Stomach (tissue), 19 donors: ENCODE data around the gene CWC22. TPM values are rescaled to one million over a fixed set of nuclear protein-coding genes. Genes with fewer than 3 reads are reported as not detected.
"Not testable (repeated sequence)": the region's sequence is repeated elsewhere in the genome, so short reads cannot be mapped to it uniquely, and the experiment has no call there.

Experiments used
- DNase-seq, 2 donors: peaks; one replicate each; pipeline versions ENCODE4 v3.0.0 to v3.0.0-alpha.2; 2013 to 2019
- H3K27ac ChIP-seq, 5 donors: fragments of 200-600 bp in 4 of 5; sonication (generic) in 4 of 5; one replicate each; pipeline ENCODE4 v1.5.1; 2013 to 2019; ENCODE audit warnings: mild to moderate bottlenecking in 1 of 5, moderate library complexity in 1 of 5
- H3K27me3 ChIP-seq, 3 donors: fragments of 200-600 bp; sonication (generic); one replicate each; pipeline ENCODE4 v1.5.1; 2017 to 2019; ENCODE audit warnings: mixed run types in 1 of 3
- H3K36me3 ChIP-seq, 4 donors: fragments of 200-600 bp; sonication (generic); 1 replicate in 3 of 4; 2 replicates in 1 of 4; pipeline ENCODE4 v1.5.1; 2016 to 2019
- H3K4me1 ChIP-seq, 4 donors: fragments of 200-600 bp; sonication (generic); one replicate each; pipeline ENCODE4 v1.5.1; 2016 to 2019
- H3K4me3 ChIP-seq, 4 donors: fragments of 200-600 bp; sonication (generic) in 3 of 4; one replicate each; pipeline ENCODE4 v1.5.1; 2016 to 2019; ENCODE audit warnings: mild to moderate bottlenecking in 1 of 4
- H3K9me3 ChIP-seq, 4 donors: fragments of 200-600 bp; sonication (generic); one replicate each; pipeline ENCODE4 v1.5.1; 2016 to 2019
- EP300 ChIP-seq: sonication (generic); formaldehyde crosslinking; IDR thresholded peaks from one replicate; pipeline ENCODE4 v1.6.1; 2017; ENCODE audit warnings: antibody characterized with exemption
- POLR2A ChIP-seq, 4 donors: fragments of 450-650 bp; IDR thresholded peaks; one replicate each; pipeline ENCODE4 v1.6.1; 2016; ENCODE audit warnings: antibody characterized with exemption in 4 of 4, control low read depth in 2 of 4, mild to moderate bottlenecking in 1 of 4, moderate library complexity in 1 of 4
- POLR2AphosphoS5 ChIP-seq, 3 donors: sonication (generic); formaldehyde crosslinking; IDR thresholded peaks; one replicate each; pipeline ENCODE4 v1.6.1; 2016; ENCODE audit warnings: antibody characterized with exemption in 3 of 3
- WGBS, 5 donors: extraction: QIAGEN DNeasy Blood & Tissue Kit in 3 of 5; methylation state at CpG; one replicate each; pipeline versions ENCODE4 v1.1.5 to v1.1.7; 2013 to 2018; 5-methylcytosine and 5-hydroxymethylcytosine counted together
- intact Hi-C: fragments of 100-400 bp; cut with DNase I; formaldehyde crosslinking; loops from one replicate; pipeline ENCODE4 v1.15.1; 2023; ENCODE audit warnings: low total_unique reads
- long read RNA-seq, 10 donors: transcript quantifications; one replicate each; lab custom pipeline, GENCODE V29; 2026
- polyA plus RNA-seq, 3 donors: library from polyadenylated mRNA; stranded (reverse); fragments of 200-250 nt; gene quantifications; one replicate each; pipeline ENCODE4 v1.2.3, GENCODE V29; 2013
- total RNA-seq, 5 donors: library from RNA; depleted of rRNA; stranded (reverse); fragments of >200 nt; gene quantifications; one replicate each; pipeline versions ENCODE4 v1.1.0 to v1.2.3, GENCODE V29; 2014 to 2016
- TF ChIP-seq, protein P1 (sequence below), 7 experiments: fragments of 450-650 bp in 4 of 7; fragments of 200-600 bp in 3 of 7; sonication (generic) in 3 of 7; IDR thresholded peaks; one replicate each; pipeline ENCODE4 v1.5.1; 2016 to 2019; ENCODE audit warnings: antibody characterized with exemption in 7 of 7, control low read depth in 2 of 7, mild to moderate bottlenecking in 1 of 7
- donor health status: healthy with polysubstance abuse.
- donor health status: Bipolar disorder and iron deficiency.
- donor health status: healthy.

The CWC22 gene
- total RNA-seq (10 to 100 TPM in 3 of 5 donors, 1 to 10 TPM in 2; 2.9 to 24.0 (median 17.0) TPM), polyA plus RNA-seq (10 to 100 TPM in 1 of 3 donors, 1 to 10 TPM in 2; 6.5 to 14.8 (median 8.2) TPM)
- long read RNA-seq, donor 1, partial matches to known transcripts: 13 of 15 reads
- long read RNA-seq, donor 1, other reads (novel, unspliced or antisense): 0 of 15 reads
- long read RNA-seq, donor 2, partial matches to known transcripts: 11 of 12 reads
- long read RNA-seq, donor 2, other reads (novel, unspliced or antisense): 0 of 12 reads
- long read RNA-seq, donor 3, partial matches to known transcripts: 8 of 8 reads
- long read RNA-seq, donor 3, other reads (novel, unspliced or antisense): 0 of 8 reads
- long read RNA-seq, donor 4: 0 reads
- long read RNA-seq, donor 5, partial matches to known transcripts: 6 of 6 reads
- long read RNA-seq, donor 5, other reads (novel, unspliced or antisense): 0 of 6 reads
- long read RNA-seq, donor 6: 0 reads
- long read RNA-seq, donor 7, partial matches to known transcripts: 8 of 9 reads
- long read RNA-seq, donor 7, other reads (novel, unspliced or antisense): 0 of 9 reads
- long read RNA-seq, donor 8, partial matches to known transcripts: 6 of 6 reads
- long read RNA-seq, donor 8, other reads (novel, unspliced or antisense): 0 of 6 reads
- long read RNA-seq, donor 9, partial matches to known transcripts: 9 of 9 reads
- long read RNA-seq, donor 9, other reads (novel, unspliced or antisense): 0 of 9 reads
- long read RNA-seq, donor 10, partial matches to known transcripts: 0 of 1 reads
- long read RNA-seq, donor 10, other reads (novel, unspliced or antisense): 0 of 1 reads

- Histone ChIP-seq H3K4me3 (peak within 1 kb of the TSS; percentile 71 to 97 (median 90)), H3K4me1 (peaks cover 7 to 48% (median 30%) of the 10 kb centered on the region in 4 donors), H3K27me3 (no peaks in the 10 kb centered on the region), H3K36me3 (no peaks in the 10 kb centered on the region), H3K9me3 (no peaks in the 10 kb centered on the region), H3K27ac (peak within 1 kb of the TSS; percentile 65 to 97 (median 95))
- intact Hi-C loops: no loop called here
- TF ChIP-seq POLR2A (IDR thresholded peaks at IDR 0.05) (no peak), POLR2AphosphoS5 (IDR thresholded peaks at IDR 0.05) (peak; percentile 72 to 80 (median 77))
- peak; percentile 85 to 97 for DNase-seq
- WGBS, 5 donors: 0 to 1% (median 0%) methylated on average over 37 to 46 of the region's 46 CpGs
Observed at GRCh38 chr2:180006781-180007579, at the start of gene CWC22. Gene CWC22, minus strand, starts transcription at chr2:180007297. Its CDS starts 13,956 bp downstream, at chr2:179993341.

GRCh38 chr2:180056367-180057118 lies 49.4 kb upstream of the CWC22 start:
- no peak for DNase-seq
- no peak overlapping the region for H3K4me3 ChIP-seq
- WGBS, 5 donors: 52 to 67% (median 58%) methylated on average over 15 of the region's 15 CpGs
- TF ChIP-seq POLR2A (IDR thresholded peaks at IDR 0.05): no peak
- no peak for TF ChIP-seq POLR2AphosphoS5 (IDR thresholded peaks at IDR 0.05)
- TF ChIP-seq, protein P1, sequence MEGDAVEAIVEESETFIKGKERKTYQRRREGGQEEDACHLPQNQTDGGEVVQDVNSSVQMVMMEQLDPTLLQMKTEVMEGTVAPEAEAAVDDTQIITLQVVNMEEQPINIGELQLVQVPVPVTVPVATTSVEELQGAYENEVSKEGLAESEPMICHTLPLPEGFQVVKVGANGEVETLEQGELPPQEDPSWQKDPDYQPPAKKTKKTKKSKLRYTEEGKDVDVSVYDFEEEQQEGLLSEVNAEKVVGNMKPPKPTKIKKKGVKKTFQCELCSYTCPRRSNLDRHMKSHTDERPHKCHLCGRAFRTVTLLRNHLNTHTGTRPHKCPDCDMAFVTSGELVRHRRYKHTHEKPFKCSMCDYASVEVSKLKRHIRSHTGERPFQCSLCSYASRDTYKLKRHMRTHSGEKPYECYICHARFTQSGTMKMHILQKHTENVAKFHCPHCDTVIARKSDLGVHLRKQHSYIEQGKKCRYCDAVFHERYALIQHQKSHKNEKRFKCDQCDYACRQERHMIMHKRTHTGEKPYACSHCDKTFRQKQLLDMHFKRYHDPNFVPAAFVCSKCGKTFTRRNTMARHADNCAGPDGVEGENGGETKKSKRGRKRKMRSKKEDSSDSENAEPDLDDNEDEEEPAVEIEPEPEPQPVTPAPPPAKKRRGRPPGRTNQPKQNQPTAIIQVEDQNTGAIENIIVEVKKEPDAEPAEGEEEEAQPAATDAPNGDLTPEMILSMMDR (IDR thresholded peaks at IDR 0.05): no peak
- no peak for TF ChIP-seq EP300
- no peaks in the 10 kb centered on the region for H3K36me3 ChIP-seq
- H3K27ac ChIP-seq: no peak overlapping the region
- intact Hi-C loops: no loop called here
- no peaks in the 10 kb centered on the region for H3K4me1 ChIP-seq
- no peaks in the 10 kb centered on the region for H3K27me3 ChIP-seq
- H3K9me3 ChIP-seq: no peaks in the 10 kb centered on the region

DNA sequence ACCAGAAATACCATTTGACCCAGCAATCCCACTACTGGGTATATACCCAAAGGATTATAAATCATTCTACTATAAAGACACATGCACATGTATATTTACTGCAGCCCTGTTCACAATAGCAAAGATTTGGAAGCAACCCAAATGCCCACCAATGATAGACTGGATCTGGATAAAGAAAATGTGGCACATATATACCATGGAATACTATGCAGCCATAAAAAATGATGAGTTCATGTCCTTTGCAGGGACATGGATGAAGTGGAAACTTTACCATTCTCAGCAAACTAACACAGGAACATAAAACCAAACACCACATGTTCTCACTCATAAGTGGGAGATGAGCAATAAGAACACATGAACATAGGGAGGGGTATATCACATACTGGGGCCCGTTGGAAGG lies 47.5 kb upstream of the CWC22 start:
- H3K27ac ChIP-seq, H3K36me3 ChIP-seq, H3K27me3 ChIP-seq, H3K4me3 ChIP-seq, intact Hi-C loops, H3K9me3 ChIP-seq, DNase-seq, H3K4me1 ChIP-seq: not testable (repeated sequence)
- 0 to 75% (median 69%) methylated on average over 1 of the region's 1 CpG for WGBS, 5 donors

DNA sequence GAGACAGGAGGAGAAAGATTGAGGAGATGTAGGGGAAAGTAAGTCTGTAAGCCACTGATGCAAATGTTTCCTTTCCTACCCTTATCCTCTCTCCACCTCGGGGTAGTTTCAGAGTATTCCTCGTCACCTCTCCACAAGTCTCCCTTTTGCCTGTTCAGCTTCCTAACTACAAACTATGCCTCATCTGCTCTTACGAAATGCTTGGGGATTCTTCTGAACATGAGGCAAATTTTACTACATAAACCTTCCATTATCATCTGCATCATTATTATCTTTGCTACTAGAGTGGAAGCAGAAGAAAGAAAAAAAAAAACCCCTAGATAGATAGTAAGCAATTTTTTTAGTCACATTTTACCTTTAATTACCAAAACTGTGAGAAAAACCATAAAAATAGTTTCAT lies 43.1 kb upstream of the CWC22 start:
- WGBS, 5 donors: 56 to 90% (median 77%) methylated on average over 3 of the region's 3 CpGs
- Histone ChIP-seq H3K27me3 (no peaks in the 10 kb centered on the region), H3K36me3 (no peaks in the 10 kb centered on the region), H3K4me3 (no peak overlapping the region), H3K9me3 (no peaks in the 10 kb centered on the region), H3K27ac (no peak overlapping the region), H3K4me1 (no peaks in the 10 kb centered on the region)
- intact Hi-C loops: no loop called here
- no peak for DNase-seq
- TF ChIP-seq POLR2A (IDR thresholded peaks at IDR 0.05) (no peak), EP300 (no peak), POLR2AphosphoS5 (IDR thresholded peaks at IDR 0.05) (no peak)
- TF ChIP-seq, protein P1 (IDR thresholded peaks at IDR 0.05): no peak
